ENCODE results near the gene CYP11A1. TPM values are rescaled to one million over a fixed set of nuclear protein-coding genes. Genes with fewer than 3 reads are reported as not detected.

CYP11A1 gene
- total RNA-seq, 4 donors from 2014 or later, result 1.3 to 17.0 (median 9.5) TPM

DNA sequence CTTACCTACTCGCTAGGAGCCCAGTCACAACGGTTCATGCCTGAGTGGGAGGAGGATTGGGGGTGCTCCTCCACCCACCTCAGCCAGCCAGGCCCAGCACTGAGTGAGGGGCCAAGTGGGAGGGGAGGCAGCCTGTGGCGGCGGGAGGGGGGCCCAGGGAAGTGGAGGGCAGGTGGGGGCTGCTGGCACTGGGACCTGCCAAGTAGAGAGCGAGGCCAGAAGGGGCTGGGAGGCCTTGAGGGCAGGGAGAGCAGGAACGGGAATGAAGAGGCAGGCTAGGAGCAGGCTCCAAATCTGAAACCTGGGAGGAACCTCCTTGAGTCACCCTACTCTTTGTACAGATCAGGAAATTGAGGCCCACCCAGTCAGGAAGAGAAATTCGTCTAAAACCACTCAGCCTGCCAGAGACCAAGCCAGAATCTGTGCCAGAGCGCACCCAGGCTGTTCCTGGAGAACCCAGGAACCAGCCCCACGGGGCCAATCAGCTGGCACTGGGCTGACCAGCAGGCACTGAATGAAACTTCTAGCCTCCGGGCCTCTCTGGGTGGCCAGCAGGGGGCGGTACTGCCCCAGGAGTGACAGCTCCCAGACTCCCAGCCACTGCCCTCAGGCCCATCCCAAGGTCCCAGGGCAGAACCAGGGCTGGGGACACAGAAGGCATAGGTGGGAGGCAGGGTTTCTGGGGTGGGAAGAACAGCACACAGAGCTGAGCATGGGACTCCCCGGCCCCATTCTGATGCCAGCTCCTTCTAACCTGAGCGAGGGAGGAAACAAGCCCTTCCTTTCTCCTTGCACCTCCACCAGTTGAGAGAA lies 14.8 kb upstream of the CYP11A1 start:
- Histone ChIP-seq H3K36me3 (no peaks in the 10 kb centered on the region), H3K9me3 (no peaks in the 10 kb centered on the region), H3K4me1 (peaks cover 13 to 55% (median 23%) of the 10 kb centered on the region in 3 donors), H3K4me3 (no peak overlapping the region), H3K27me3 (peaks cover 0 to 15% (median 0%) of the 10 kb centered on the region in 4 donors), H3K27ac (no peak overlapping the region)
- TF ChIP-seq POLR2A (IDR thresholded peaks at IDR 0.05), result no peak
- TF ChIP-seq, protein P1, sequence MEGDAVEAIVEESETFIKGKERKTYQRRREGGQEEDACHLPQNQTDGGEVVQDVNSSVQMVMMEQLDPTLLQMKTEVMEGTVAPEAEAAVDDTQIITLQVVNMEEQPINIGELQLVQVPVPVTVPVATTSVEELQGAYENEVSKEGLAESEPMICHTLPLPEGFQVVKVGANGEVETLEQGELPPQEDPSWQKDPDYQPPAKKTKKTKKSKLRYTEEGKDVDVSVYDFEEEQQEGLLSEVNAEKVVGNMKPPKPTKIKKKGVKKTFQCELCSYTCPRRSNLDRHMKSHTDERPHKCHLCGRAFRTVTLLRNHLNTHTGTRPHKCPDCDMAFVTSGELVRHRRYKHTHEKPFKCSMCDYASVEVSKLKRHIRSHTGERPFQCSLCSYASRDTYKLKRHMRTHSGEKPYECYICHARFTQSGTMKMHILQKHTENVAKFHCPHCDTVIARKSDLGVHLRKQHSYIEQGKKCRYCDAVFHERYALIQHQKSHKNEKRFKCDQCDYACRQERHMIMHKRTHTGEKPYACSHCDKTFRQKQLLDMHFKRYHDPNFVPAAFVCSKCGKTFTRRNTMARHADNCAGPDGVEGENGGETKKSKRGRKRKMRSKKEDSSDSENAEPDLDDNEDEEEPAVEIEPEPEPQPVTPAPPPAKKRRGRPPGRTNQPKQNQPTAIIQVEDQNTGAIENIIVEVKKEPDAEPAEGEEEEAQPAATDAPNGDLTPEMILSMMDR (IDR thresholded peaks at IDR 0.05), result peak; percentile 90 to 96 (median 94)
- WGBS, 2 donors, result 36 to 49% methylated on average over 7 to 9 of the region's 13 CpGs
- intact Hi-C loops (cut with DNase I), result loop anchor here (2.0 kb wide), 1 partner anchor 53 kb away; no protein-coding TSS in a partner anchor
- DNase-seq, result no peak

DNA sequence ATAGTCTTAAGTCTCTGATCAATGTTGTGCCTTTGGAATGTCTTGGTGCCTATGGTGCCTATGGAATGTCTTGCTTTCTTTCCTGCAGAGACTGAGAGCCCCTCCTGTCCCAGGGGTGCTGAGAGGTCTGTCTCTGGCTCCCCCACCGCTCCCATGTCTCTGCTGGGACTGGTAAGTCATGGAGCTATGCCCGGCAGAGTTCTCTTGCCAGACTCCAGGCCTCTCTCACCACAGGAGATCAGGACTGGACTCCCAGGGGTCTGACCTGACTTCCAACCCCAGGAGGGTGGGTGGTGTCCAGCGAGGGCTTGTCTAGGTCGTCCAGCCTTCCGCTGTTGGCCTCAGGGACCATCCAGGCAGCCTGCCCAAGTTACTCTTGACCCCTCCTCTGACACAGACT lies 14.0 kb upstream of the CYP11A1 start:
- DNase-seq, result no peak
- Histone ChIP-seq H3K4me3 (no peak overlapping the region), H3K9me3 (no peaks in the 10 kb centered on the region), H3K27me3 (peaks cover 0 to 15% (median 0%) of the 10 kb centered on the region in 4 donors), H3K36me3 (no peaks in the 10 kb centered on the region), H3K4me1 (peaks cover 13 to 53% (median 23%) of the 10 kb centered on the region in 3 donors), H3K27ac (no peak overlapping the region)
- intact Hi-C loops (cut with DNase I), result no loop called here
- TF ChIP-seq, protein P1 (IDR thresholded peaks at IDR 0.05), result no peak
- TF ChIP-seq POLR2A (IDR thresholded peaks at IDR 0.05), result no peak
- WGBS, 2 donors, result 63 to 69% methylated on average over 3 of the region's 5 CpGs

DNA sequence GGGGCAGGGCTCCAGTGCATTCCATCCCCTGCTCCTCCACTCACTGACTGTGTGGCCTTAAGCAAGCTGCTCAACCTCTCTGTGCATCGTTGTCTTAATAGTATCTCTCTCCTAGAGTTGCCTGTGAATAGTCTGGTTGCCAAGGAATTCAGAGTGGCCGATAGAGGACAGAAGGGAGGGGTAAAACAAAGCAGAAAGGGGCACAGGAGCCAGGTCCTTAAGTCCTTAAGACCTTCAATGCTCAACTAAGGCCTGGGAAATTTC lies 13.7 kb upstream of the CYP11A1 start:
- no peak for TF ChIP-seq POLR2A (IDR thresholded peaks at IDR 0.05)
- TF ChIP-seq, protein P1 (IDR thresholded peaks at IDR 0.05), result no peak
- peaks cover 13 to 49% (median 21%) of the 10 kb centered on the region in 3 donors for H3K4me1 ChIP-seq
- no peak overlapping the region for H3K4me3 ChIP-seq
- intact Hi-C loops (cut with DNase I), result no loop called here
- H3K9me3 ChIP-seq, result no peaks in the 10 kb centered on the region
- H3K36me3 ChIP-seq, result no peaks in the 10 kb centered on the region
- 60 to 75% methylated on average over 1 to 2 of the region's 2 CpGs for WGBS, 2 donors
- H3K27me3 ChIP-seq, result peaks cover 0 to 15% (median 0%) of the 10 kb centered on the region in 4 donors
- DNase-seq, result no peak
- no peak overlapping the region for H3K27ac ChIP-seq

DNA sequence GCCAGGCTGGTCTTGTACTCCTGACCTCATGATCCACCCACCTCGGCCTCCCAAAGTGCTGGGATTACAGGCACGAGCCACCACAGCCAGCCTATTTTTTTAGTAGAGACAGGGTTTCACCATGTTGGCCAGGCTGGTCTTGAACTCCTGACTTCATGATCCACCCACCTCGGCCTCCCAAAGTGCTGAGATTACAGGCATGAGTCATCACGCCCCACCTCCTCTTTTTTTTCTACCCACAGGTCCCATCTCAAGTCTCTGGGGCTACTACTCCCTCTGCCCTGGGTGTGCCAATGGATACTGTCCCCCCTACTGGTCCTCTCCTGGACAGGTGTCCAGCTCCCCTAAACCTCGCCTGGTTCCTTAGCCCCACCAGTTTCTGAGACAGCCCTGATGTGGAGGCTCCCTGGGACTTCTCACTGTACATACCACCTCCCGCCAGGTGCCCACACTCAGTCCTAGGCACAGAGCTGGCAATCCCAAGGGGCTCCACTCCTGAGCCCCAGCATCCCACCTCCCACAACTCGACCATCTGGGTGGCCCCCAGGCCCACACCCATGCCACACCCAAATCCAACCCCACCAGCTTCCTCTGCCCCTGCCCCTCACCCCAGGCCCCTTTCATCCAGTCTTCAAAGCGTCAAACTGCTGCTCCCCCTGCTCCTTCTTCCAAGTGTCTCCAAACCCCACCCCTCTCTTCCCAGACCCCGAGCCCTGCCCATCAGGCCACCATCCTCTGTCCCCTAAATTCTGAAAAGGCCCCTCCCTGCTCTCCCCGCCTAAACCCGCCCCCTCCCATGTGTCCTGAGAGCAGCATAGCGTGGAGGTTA lies 13.1 kb upstream of the CYP11A1 start:
- no peaks in the 10 kb centered on the region for H3K36me3 ChIP-seq
- intact Hi-C loops (cut with DNase I), result no loop called here
- WGBS, 2 donors, result 59 to 72% methylated on average over 9 to 12 of the region's 12 CpGs
- H3K27ac ChIP-seq, result no peak overlapping the region
- H3K4me1 ChIP-seq, result peaks cover 12 to 44% (median 16%) of the 10 kb centered on the region in 3 donors
- no peaks in the 10 kb centered on the region for H3K9me3 ChIP-seq
- no peak overlapping the region for H3K4me3 ChIP-seq
- peaks cover 0 to 15% (median 0%) of the 10 kb centered on the region in 4 donors for H3K27me3 ChIP-seq
- no peak for DNase-seq
- TF ChIP-seq, protein P1 (IDR thresholded peaks at IDR 0.05), result no peak
- TF ChIP-seq POLR2A (IDR thresholded peaks at IDR 0.05), result no peak

DNA sequence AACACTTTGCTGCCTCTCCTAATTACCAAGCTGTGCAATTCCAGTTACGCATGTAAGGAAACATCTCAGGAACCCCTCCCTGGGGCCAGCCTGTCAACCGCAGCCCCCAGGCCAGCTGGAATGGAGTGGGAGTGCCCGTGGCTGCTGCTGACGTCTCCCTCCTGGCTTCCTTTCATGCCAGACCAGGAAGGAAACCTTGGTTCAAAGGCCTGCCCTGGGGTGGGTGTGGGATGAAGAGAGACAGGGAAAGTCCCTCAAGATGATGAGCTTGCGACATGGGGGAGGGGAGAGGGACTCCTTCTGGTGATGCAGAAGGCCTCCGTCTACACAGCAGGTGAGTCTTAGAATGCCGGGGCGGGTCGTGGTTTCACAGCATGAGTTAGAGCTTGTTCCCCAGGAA lies 11.4 kb upstream of the CYP11A1 start:
- Histone ChIP-seq H3K27me3 (peaks cover 0 to 15% (median 0%) of the 10 kb centered on the region in 4 donors), H3K27ac (no peak overlapping the region), H3K4me1 (peaks cover 10 to 41% (median 12%) of the 10 kb centered on the region in 3 donors), H3K9me3 (no peaks in the 10 kb centered on the region), H3K36me3 (no peaks in the 10 kb centered on the region), H3K4me3 (no peak overlapping the region)
- 15 to 21% methylated on average over 4 to 9 of the region's 9 CpGs for WGBS, 2 donors
- intact Hi-C loops (cut with DNase I), result loop anchor here (5.0 to 10.0 kb wide), 2 partner anchors 243 to 386 kb away; no protein-coding TSS in a partner anchor
- no peak for DNase-seq
- TF ChIP-seq, protein P1 (IDR thresholded peaks at IDR 0.05), result no peak
- TF ChIP-seq POLR2A (IDR thresholded peaks at IDR 0.05), result no peak

All from esophagus squamous epithelium (tissue), 5 donors.